ENCODE data around the gene WDR46.

Gene WDR46

DNA sequence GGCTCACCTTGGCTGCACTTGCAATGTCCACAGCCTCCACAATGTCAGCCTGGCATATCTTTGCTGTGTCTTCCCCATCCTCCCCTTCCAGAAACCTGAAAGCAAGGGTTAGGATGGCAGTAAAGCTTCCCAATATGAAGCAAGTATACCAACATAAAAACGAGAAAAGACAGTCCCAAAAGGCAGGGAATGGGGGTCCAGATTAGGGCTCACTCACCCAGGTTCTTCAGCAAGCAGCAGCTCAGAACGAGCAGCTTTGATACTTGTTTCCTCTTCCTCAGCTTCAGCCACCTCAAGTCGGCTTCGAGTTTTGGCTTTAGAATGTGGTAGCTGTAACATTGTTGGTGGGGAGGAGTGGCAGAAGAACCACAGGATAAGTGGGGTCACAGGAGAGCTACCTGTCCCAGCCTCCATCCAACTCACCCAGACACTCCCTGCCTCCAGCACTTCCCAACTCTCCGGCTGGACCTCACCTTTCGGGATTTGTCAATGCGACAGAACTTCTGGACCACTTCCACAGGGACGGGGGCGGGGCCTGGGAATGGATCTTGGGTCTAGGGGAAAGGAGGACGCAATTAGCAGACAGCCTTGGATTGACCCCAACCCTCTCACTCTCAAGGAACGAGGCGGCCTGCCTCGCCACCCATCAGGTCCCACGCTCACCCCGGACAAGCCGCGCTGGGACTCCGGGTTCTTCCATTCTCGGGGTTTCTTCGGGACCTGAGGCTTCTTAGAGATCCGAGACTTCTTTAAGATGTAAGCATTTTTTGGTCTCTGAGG is 708 bp downstream of the WDR46 start:
- TF ChIP-seq, protein P1, sequence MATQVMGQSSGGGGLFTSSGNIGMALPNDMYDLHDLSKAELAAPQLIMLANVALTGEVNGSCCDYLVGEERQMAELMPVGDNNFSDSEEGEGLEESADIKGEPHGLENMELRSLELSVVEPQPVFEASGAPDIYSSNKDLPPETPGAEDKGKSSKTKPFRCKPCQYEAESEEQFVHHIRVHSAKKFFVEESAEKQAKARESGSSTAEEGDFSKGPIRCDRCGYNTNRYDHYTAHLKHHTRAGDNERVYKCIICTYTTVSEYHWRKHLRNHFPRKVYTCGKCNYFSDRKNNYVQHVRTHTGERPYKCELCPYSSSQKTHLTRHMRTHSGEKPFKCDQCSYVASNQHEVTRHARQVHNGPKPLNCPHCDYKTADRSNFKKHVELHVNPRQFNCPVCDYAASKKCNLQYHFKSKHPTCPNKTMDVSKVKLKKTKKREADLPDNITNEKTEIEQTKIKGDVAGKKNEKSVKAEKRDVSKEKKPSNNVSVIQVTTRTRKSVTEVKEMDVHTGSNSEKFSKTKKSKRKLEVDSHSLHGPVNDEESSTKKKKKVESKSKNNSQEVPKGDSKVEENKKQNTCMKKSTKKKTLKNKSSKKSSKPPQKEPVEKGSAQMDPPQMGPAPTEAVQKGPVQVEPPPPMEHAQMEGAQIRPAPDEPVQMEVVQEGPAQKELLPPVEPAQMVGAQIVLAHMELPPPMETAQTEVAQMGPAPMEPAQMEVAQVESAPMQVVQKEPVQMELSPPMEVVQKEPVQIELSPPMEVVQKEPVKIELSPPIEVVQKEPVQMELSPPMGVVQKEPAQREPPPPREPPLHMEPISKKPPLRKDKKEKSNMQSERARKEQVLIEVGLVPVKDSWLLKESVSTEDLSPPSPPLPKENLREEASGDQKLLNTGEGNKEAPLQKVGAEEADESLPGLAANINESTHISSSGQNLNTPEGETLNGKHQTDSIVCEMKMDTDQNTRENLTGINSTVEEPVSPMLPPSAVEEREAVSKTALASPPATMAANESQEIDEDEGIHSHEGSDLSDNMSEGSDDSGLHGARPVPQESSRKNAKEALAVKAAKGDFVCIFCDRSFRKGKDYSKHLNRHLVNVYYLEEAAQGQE (IDR thresholded peaks at IDR 0.05; ENCODE audit: insufficient read depth in 1 of 2, low read depth in 2 of 2, low read length in 2 of 2): no peak
- TF ChIP-seq FOXP2 (optimal IDR thresholded peaks at IDR 0.05; ENCODE audit: borderline replicate concordance, extremely low read depth, extremely low read length, insufficient read depth): no peak
- TF ChIP-seq TAF1 (IDR thresholded peaks at IDR 0.05; ENCODE audit: borderline replicate concordance, insufficient read depth, low read length): no peak
- TF ChIP-seq SIN3A (IDR thresholded peaks at IDR 0.05; ENCODE audit: borderline replicate concordance, insufficient read depth, low read length): no peak
- no peak for TF ChIP-seq POLR2AphosphoS5 (IDR thresholded peaks at IDR 0.05; ENCODE audit: low read depth, low read length)

DNA sequence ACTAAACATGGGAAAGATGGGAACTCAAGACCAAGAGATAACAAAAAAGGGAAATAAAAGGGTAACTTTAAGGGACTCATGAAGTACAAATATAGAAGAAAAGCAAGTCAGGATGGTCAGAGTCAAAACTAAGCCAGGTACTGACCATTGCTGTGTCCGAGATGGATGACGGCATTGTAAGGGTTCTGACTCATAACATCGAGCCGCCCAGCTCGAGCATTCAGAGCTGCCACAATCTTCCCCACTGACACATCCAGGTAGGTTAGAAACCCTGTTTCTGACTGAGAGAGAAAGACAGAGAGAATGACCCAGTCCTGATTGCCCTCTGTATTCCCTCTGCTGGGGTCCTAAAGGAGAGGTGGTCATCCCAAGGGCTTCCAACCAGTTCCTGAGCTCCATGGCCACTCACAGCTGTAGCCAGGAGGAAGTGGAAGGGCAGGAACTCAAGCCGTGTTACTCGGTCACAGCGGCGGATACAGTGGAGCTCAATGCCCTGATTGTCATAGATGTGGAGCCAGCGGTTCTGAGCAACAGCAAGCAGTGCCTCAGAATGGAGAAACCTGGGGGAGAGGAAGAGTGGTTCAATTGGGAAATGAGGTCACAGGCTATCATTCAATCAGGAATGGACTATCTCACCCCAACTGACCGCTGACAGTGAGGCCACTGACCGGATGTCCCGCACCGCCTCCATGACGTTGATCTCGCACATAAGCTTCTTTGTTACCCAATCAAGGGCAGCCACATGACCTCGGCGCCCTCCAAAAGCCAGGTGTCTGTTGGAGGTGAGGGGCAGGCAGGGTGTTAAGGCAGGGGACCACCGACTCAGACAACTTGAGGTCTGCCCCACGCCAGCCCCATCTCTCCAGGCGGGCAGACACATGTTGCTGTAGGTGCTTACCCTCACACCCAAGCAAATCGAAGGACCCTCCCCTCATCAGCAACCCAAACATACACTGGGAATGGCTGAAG is 1.8 kb downstream of the WDR46 start:
- TF ChIP-seq FOXP2 (optimal IDR thresholded peaks at IDR 0.05; ENCODE audit: borderline replicate concordance, extremely low read depth, extremely low read length, insufficient read depth) (no peak), TAF1 (IDR thresholded peaks at IDR 0.05; ENCODE audit: borderline replicate concordance, insufficient read depth, low read length) (no peak), SIN3A (IDR thresholded peaks at IDR 0.05; ENCODE audit: borderline replicate concordance, insufficient read depth, low read length) (no peak), POLR2AphosphoS5 (IDR thresholded peaks at IDR 0.05; ENCODE audit: low read depth, low read length) (no peak)
- TF ChIP-seq, protein P1 (IDR thresholded peaks at IDR 0.05; ENCODE audit: insufficient read depth in 1 of 2, low read depth in 2 of 2, low read length in 2 of 2): no peak

DNA sequence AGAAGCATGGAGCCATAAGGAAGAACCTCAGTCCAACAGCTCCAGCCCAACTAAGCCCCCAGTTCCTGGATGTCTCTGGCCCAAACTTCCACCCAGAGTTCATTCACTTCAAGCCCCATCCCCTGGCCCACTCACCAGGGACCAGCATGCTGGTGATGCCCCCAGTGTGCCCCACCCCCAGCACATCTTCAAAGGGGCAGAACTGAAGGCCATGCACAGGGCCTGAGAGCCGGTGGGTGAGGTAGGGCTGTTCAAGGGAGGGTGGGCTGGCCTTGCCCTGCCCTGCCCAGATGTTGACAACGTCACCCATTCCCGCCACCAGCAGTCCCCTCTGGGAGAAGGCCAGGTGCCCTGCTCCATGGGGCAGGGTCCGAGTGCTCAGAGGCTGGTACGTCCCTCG is 8.5 kb downstream of the WDR46 start:
- TF ChIP-seq POLR2AphosphoS5 (IDR thresholded peaks at IDR 0.05; ENCODE audit: low read depth, low read length): no peak
- no peak for TF ChIP-seq FOXP2 (optimal IDR thresholded peaks at IDR 0.05; ENCODE audit: borderline replicate concordance, extremely low read depth, extremely low read length, insufficient read depth)
- no peak for TF ChIP-seq TAF1 (IDR thresholded peaks at IDR 0.05; ENCODE audit: borderline replicate concordance, insufficient read depth, low read length)
- TF ChIP-seq, protein P1 (IDR thresholded peaks at IDR 0.05; ENCODE audit: insufficient read depth in 1 of 2, low read depth in 2 of 2, low read length in 2 of 2): no peak
- TF ChIP-seq SIN3A (IDR thresholded peaks at IDR 0.05; ENCODE audit: borderline replicate concordance, insufficient read depth, low read length): no peak

DNA sequence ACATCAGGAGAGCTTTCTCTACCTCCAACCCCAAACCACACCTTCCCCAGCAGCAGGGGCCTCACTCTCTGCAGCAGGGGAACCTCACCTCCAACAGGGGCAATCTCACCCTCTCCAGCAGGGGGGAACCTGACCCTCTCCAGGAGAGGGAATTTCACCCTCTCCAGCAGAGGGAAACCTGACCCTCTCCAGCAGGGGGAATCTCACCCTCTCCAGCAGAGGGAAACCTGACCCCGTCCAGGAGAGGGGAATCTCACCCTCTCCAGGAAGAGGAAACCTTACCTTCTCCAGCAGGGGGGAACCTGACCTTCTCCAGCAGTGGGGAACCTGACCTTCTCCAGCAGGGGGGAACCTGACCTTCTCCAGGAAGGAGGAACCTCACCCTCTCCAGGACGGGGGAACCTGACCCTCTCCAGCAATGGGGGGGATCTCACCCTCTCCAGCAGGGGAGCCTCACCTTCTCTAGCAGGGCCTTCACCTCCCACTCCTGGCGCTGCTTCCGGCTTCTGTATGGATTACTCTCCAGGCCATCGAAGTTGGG is 9.0 kb downstream of the WDR46 start:
- TF ChIP-seq SIN3A (IDR thresholded peaks at IDR 0.05; ENCODE audit: borderline replicate concordance, insufficient read depth, low read length) (no peak), TAF1 (IDR thresholded peaks at IDR 0.05; ENCODE audit: borderline replicate concordance, insufficient read depth, low read length) (no peak), FOXP2 (optimal IDR thresholded peaks at IDR 0.05; ENCODE audit: borderline replicate concordance, extremely low read depth, extremely low read length, insufficient read depth) (no peak), POLR2AphosphoS5 (IDR thresholded peaks at IDR 0.05; ENCODE audit: low read depth, low read length) (no peak)
- TF ChIP-seq, protein P1 (IDR thresholded peaks at IDR 0.05; ENCODE audit: insufficient read depth in 1 of 2, low read depth in 2 of 2, low read length in 2 of 2): no peak
